T-cell (primary cell): ENCODE results near the gene UBE2D4. TPM values are rescaled to one million over a fixed set of nuclear protein-coding genes. Genes with fewer than 3 reads are reported as not detected.

Experiments used
- ATAC-seq, 4 experiments: fragments of 200-7000 bp in 3 of 4; fragments of 150-1000 bp in 1 of 4; cut with Tn5 transposase; replicated peaks in 1 of 4; 1 replicate in 3 of 4; 2 replicates in 1 of 4; pipeline ENCODE4 v1.10.0; 2021; ENCODE audit warnings: moderate library complexity in 3 of 4, mild to moderate bottlenecking in 2 of 4, moderate number of reproducible peaks in 1 of 4
- CTCF ChIA-PET, 2 donors: fragments of 300-600 bp; sonication (Branson Sonifier 250); formaldehyde crosslinking; loops; one replicate each; lab custom pipeline; 2022; ENCODE audit warnings: antibody characterized with exemption in 2 of 2; lab: Charles Lee
- POLR2A ChIA-PET, 2 donors: fragments of 300-600 bp; sonication (Branson Sonifier 250); formaldehyde crosslinking; loops; one replicate each; lab custom pipeline; 2022; ENCODE audit warnings: antibody characterized with exemption in 2 of 2; lab: Charles Lee
- DNase-seq, 35 experiments: peaks; one replicate each; pipeline versions ENCODE4 v3.0.0 to v3.0.0-alpha.2; 2013 to 2023
- H3K27ac ChIP-seq: one replicate; pipeline ENCODE4 v1.5.1; 2013; ENCODE audit warnings: low read length
- H3K27me3 ChIP-seq, 2 experiments: replicated peaks in 1 of 2; 1 replicate in 1 of 2; 2 replicates in 1 of 2; pipeline versions ENCODE4 v1.6.1 to v1.7.0; 2013; ENCODE audit warnings: low read length in 1 of 2, mixed read lengths in 1 of 2; ENCODE audit not compliant: control insufficient read depth in 2 of 2, insufficient read depth in 2 of 2; ENCODE audit errors: extremely low read depth in 1 of 2
- H3K36me3 ChIP-seq, 2 donors: 1 replicate in 1 of 2; 2 replicates in 1 of 2; pipeline versions ENCODE4 v1.6.1 to v1.7.0; 2013; ENCODE audit warnings: low read length in 1 of 2; ENCODE audit not compliant: control insufficient read depth in 2 of 2, insufficient read depth in 1 of 2; ENCODE audit errors: extremely low read depth in 1 of 2
- H3K4me1 ChIP-seq, 2 experiments: 1 replicate in 1 of 2; 2 replicates in 1 of 2; pipeline versions ENCODE4 v1.6.1 to v1.7.0; 2013; ENCODE audit warnings: low read length in 2 of 2, mixed read lengths in 1 of 2; ENCODE audit not compliant: insufficient read depth in 2 of 2, control insufficient read depth in 1 of 2; ENCODE audit errors: extremely low read depth in 1 of 2
- H3K4me3 ChIP-seq, 2 donors: 1 replicate in 1 of 2; 2 replicates in 1 of 2; pipeline versions ENCODE4 v1.5.1 to v1.7.0; 2013; ENCODE audit warnings: mild to moderate bottlenecking in 2 of 2, low read length in 1 of 2, moderate library complexity in 1 of 2; ENCODE audit not compliant: control insufficient read depth in 1 of 2; ENCODE audit errors: extremely low read depth in 1 of 2
- H3K9me3 ChIP-seq: 2 replicates; pipeline ENCODE4 v1.7.0; 2013
- H3K27ac Mint-ChIP-seq, 2 donors: one replicate each; pipeline ENCODE4 v1.8.0; 2020 to 2021; ENCODE audit warnings: mild to moderate bottlenecking in 2 of 2, mixed read lengths in 2 of 2
- H3K27me3 Mint-ChIP-seq, 2 donors: one replicate each; pipeline ENCODE4 v1.8.0; 2021 to 2022; ENCODE audit warnings: mixed read lengths in 2 of 2
- H3K36me3 Mint-ChIP-seq: one replicate; pipeline ENCODE4 v1.8.0; 2021; ENCODE audit warnings: mixed read lengths
- H3K4me1 Mint-ChIP-seq, 3 donors: one replicate each; pipeline ENCODE4 v1.8.0; 2020 to 2022; ENCODE audit warnings: mixed read lengths in 3 of 3, mild to moderate bottlenecking in 1 of 3
- H3K4me3 Mint-ChIP-seq, 3 donors: one replicate each; pipeline ENCODE4 v1.8.0; 2020 to 2022; ENCODE audit warnings: mild to moderate bottlenecking in 3 of 3, mixed read lengths in 3 of 3, moderate library complexity in 3 of 3
- H3K9me3 Mint-ChIP-seq, 3 donors: one replicate each; pipeline ENCODE4 v1.8.0; 2020 to 2022; ENCODE audit warnings: mixed read lengths in 3 of 3
- WGBS: methylation state at CpG from one replicate; pipeline ENCODE4 v1.1.5; 2013; ENCODE audit warnings: missing lambda C conversion rate; ENCODE audit not compliant: insufficient coverage; 5-methylcytosine and 5-hydroxymethylcytosine counted together
- total RNA-seq, 35 experiments: library from RNA in 6 of 35; stranded (reverse) in 6 of 35; fragments of 120-200 nt in 1 of 35; gene quantifications; one replicate each; pipeline versions ENCODE4 v1.2.1 to v1.2.4 and lab custom pipeline; 2013 to 2026

UBE2D4 gene
- 10 to 100 TPM in 3 of 5 donors, 1 to 10 TPM in 2; 6.7 to 12.8 (median 10.4) TPM for total RNA-seq
- 10.0 TPM for total RNA-seq (2013)
- total RNA-seq (lab: John Stamatoyannopoulos, UW) = 8.8 to 25.1 (median 12.2) reads per million in 29 experiments

DNA sequence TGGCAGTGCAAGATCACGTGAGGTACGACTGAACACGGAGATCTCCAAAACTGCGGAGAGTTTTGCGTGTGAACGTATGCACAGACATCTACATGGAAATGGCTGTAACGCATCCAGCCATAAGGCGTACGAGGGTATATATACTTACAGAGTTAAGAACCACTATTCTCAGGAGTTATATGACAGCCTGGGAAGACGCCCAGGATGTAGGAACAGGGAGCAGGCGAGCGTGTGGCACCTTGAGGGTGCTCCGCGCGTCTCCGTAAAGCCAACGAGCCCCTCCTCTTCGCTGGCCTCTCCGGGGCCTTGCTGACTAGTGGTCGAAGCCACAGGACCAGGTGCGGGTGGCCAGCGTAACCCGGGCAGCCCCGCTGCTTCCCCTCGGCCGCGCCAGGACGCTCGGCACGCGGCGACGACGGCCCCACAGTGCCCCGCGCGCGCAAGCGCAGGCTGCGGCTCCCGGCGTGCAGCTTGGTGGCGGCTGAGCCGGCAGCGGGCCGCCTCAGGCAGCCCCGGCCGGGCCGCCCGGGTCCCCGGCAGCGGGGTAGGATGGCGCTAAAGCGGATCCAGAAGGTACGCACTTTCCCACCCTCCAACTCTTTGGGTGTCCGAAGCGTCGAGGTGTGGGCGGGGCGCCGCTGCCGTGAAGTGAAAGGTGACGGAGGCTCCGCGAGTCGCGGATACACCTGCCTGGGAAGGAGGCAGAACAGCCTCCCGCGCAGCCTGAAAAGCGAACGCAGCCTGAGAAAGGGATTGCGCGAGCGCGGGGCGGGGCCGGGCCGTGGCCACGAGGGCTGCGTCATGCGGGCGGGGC is at the start of gene UBE2D4:
Gene UBE2D4 (plus strand): TSS at position 453 of the 814 bp plus-strand sequence. CDS start 97 bp downstream, at position 550.
- H3K27ac ChIP-seq = peak within 1 kb of the TSS; percentile 96
- H3K27me3 ChIP-seq = no peaks in the 10 kb centered on the region
- DNase-seq = peak; percentile 76 to 91 (median 85)
- WGBS = under 1% methylated on average over 76 of the region's 82 CpGs
- H3K36me3 Mint-ChIP-seq = no peaks in the 10 kb centered on the region
- no peaks in the 10 kb centered on the region for H3K9me3 ChIP-seq
- H3K4me3 ChIP-seq = peak within 1 kb of the TSS; percentile 69 to 85
- peak within 1 kb of the TSS; percentile 92 to 94 for H3K27ac Mint-ChIP-seq
- H3K4me1 Mint-ChIP-seq = peaks cover 30 to 47% (median 34%) of the 10 kb centered on the region in 3 donors
- H3K4me1 ChIP-seq = peaks cover 13 to 28% of the 10 kb centered on the region in 2 experiments
- H3K4me3 Mint-ChIP-seq = peak within 1 kb of the TSS; percentile 86 to 93 (median 88)
- ChIA-PET CTCF (interaction anchor here in 1 of 2 donors (0.6 to 1.0 kb wide), 2 partner anchors 21 to 570 kb away, joined by 3 read pairs; no protein-coding TSS in a partner anchor), POLR2A (interaction anchor here in 1 of 2 donors (0.6 kb wide), 1 partner anchor 123 kb away, joined by 5 read pairs; no protein-coding TSS in a partner anchor)
- ATAC-seq = peak; percentile 91 to 93 (median 92)
- no peaks in the 10 kb centered on the region for H3K27me3 Mint-ChIP-seq
- H3K9me3 Mint-ChIP-seq = no peaks in the 10 kb centered on the region
- H3K36me3 ChIP-seq = no peaks in the 10 kb centered on the region

DNA sequence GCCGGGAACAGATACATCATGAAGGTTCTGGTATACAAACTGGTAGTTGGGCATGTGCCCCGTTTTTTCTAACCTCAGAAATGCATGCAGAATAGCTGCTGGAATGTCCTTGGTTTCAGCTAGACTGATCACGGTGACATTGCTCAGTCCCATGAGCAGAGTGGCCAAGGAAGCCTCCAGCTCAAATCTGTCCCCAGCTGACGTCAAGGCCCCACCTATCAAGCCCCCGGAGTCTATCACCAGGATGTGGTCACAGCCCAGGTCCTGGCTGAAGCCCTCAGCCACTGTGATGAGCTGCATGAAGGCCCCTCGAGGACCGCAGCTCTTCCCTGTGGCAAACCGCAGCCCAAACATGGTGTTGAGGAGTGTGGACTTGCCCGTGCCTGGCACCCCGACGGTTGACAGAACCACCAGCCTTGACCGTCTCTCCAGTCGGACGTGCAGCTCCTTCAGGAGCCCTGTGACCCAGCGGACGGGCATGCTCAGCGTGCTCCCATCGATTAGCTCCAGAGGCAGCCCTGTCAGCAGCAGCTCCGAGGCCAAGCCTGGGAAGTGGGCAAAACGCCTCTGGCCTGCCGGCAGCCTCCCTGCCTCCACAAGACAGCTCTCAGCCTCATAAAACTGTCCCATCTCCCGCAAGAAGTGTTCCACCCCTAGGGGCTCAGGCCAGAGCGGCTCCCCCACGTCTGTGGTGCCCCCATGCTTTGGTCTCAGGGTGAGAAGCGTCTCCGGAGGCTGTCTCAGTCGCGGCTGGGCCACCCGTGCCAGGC is 49.1 kb upstream of the UBE2D4 start:
- no peak overlapping the region for H3K27ac ChIP-seq

GRCh38 chr7:43877968-43878864 is 48.0 kb upstream of the UBE2D4 start:
- H3K9me3 Mint-ChIP-seq = no peaks in the 10 kb centered on the region
- no peaks in the 10 kb centered on the region for H3K27me3 Mint-ChIP-seq
- Histone ChIP-seq H3K9me3 (no peaks in the 10 kb centered on the region), H3K27ac (no peak overlapping the region), H3K4me1 (no peaks in the 10 kb centered on the region), H3K27me3 (no peaks in the 10 kb centered on the region), H3K36me3 (peaks cover 11 to 68% of the 10 kb centered on the region in 2 donors), H3K4me3 (no peak overlapping the region)
- POLR2A ChIA-PET = no interaction called here
- peaks cover 58% of the 10 kb centered on the region for H3K36me3 Mint-ChIP-seq
- CTCF ChIA-PET = no interaction called here
- DNase-seq (no peak), ATAC-seq (no peak)
- H3K4me1 Mint-ChIP-seq = no peaks in the 10 kb centered on the region
- H3K27ac Mint-ChIP-seq = no peak overlapping the region
- 98% methylated on average over 36 of the region's 38 CpGs for WGBS
- H3K4me3 Mint-ChIP-seq = no peak overlapping the region

More for the DNA sequence above, 49.1 kb upstream of the UBE2D4 start:
- Mint-ChIP-seq H3K4me1 (no peaks in the 10 kb centered on the region), H3K9me3 (no peaks in the 10 kb centered on the region), H3K27ac (no peak overlapping the region), H3K27me3 (no peaks in the 10 kb centered on the region), H3K4me3 (no peak overlapping the region), H3K36me3 (peaks cover 54% of the 10 kb centered on the region)
- WGBS = 90% methylated on average over 21 of the region's 29 CpGs
- ATAC-seq = no peak
- Histone ChIP-seq H3K4me1 (no peaks in the 10 kb centered on the region), H3K4me3 (no peak overlapping the region), H3K27me3 (no peaks in the 10 kb centered on the region), H3K9me3 (no peaks in the 10 kb centered on the region), H3K36me3 (peaks cover 11 to 65% of the 10 kb centered on the region in 2 donors)
- no peak for DNase-seq
- ChIA-PET POLR2A (no interaction called here), CTCF (no interaction called here)

GRCh38 chr7:43878867-43879266 is 47.4 kb upstream of the UBE2D4 start:
- Histone ChIP-seq H3K4me1 (no peaks in the 10 kb centered on the region), H3K27me3 (no peaks in the 10 kb centered on the region), H3K9me3 (no peaks in the 10 kb centered on the region), H3K4me3 (no peak overlapping the region), H3K36me3 (peaks cover 11 to 68% of the 10 kb centered on the region in 2 donors), H3K27ac (no peak overlapping the region)
- no peaks in the 10 kb centered on the region for H3K9me3 Mint-ChIP-seq
- peaks cover 62% of the 10 kb centered on the region for H3K36me3 Mint-ChIP-seq
- H3K4me3 Mint-ChIP-seq = no peak overlapping the region
- H3K27me3 Mint-ChIP-seq = no peaks in the 10 kb centered on the region
- ChIA-PET POLR2A (no interaction called here), CTCF (no interaction called here)
- no peaks in the 10 kb centered on the region for H3K4me1 Mint-ChIP-seq
- 96% methylated on average over 5 of the region's 5 CpGs for WGBS
- DNase-seq (no peak), ATAC-seq (no peak)
- H3K27ac Mint-ChIP-seq = no peak overlapping the region

DNA sequence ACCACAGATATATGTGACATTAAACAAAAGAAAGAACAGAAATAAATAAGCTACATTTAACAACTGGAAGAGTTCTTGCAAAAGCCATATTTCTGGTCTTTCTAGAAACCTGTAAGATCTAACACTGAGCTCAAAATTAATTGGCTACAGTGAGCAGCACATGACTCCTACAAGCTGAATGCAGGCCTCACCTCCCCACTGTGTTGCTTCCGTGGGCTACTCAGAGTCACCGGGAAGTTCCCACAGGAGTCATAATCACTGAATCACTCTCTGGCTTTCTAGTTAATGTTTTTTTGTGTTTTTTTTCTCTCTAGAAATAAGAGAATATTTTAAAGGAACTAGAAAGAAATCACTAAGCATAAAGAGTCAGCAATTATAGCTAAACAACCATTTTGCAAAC is 46.8 kb upstream of the UBE2D4 start:
- CTCF ChIA-PET = no interaction called here
- Histone ChIP-seq H3K9me3 (no peaks in the 10 kb centered on the region), H3K36me3 (peaks cover 14 to 73% of the 10 kb centered on the region in 2 donors), H3K4me3 (no peak overlapping the region), H3K4me1 (no peaks in the 10 kb centered on the region), H3K27me3 (no peaks in the 10 kb centered on the region), H3K27ac (no peak overlapping the region)
- Mint-ChIP-seq H3K4me1 (no peaks in the 10 kb centered on the region), H3K9me3 (no peaks in the 10 kb centered on the region), H3K4me3 (no peak overlapping the region), H3K36me3 (peaks cover 69% of the 10 kb centered on the region), H3K27ac (no peak overlapping the region), H3K27me3 (no peaks in the 10 kb centered on the region)
- DNase-seq = no peak
- ATAC-seq = no peak
- POLR2A ChIA-PET = no interaction called here
- no CpG with 5 or more reads among the region's 2 CpGs for WGBS
